ENCODE results near the gene HS3ST3A1. TPM values are rescaled to one million over a fixed set of nuclear protein-coding genes. Genes with fewer than 3 reads are reported as not detected.

Gene HS3ST3A1
- total RNA-seq, 1 donor from 2014 or later, result 9.7 TPM

- DNase-seq (ENCODE audit: low read depth), result peak; percentile 40
These were observed 61.2 kb downstream of the HS3ST3A1 start for GRCh38 chr17:13540546-13540945.

- DNase-seq (ENCODE audit: low read depth), result no peak
These were observed 62.3 kb downstream of the HS3ST3A1 start for GRCh38 chr17:13539421-13539820.

GRCh38 chr17:13538841-13539411, 62.8 kb downstream of the HS3ST3A1 start:
- DNase-seq (ENCODE audit: low read depth), result peak; percentile 43

- DNase-seq (ENCODE audit: low read depth), result no peak
These were observed 63.7 kb downstream of the HS3ST3A1 start for GRCh38 chr17:13537871-13538643.

GRCh38 chr17:13537167-13537731, 64.5 kb downstream of the HS3ST3A1 start:
- no peak for DNase-seq (ENCODE audit: low read depth)

- DNase-seq (ENCODE audit: low read depth), result no peak
These were observed 66.8 kb downstream of the HS3ST3A1 start for GRCh38 chr17:13534946-13535345.

- DNase-seq (ENCODE audit: low read depth), result no peak
These were observed 70.0 kb downstream of the HS3ST3A1 start for GRCh38 chr17:13531721-13532120.

- DNase-seq (ENCODE audit: low read depth), result no peak
These were observed 75.9 kb downstream of the HS3ST3A1 start for GRCh38 chr17:13525876-13526275.

GRCh38 chr17:13523164-13523563, 78.6 kb downstream of the HS3ST3A1 start:
- no peak for DNase-seq (ENCODE audit: low read depth)

- no peak for DNase-seq (ENCODE audit: low read depth)
These were observed 79.0 kb downstream of the HS3ST3A1 start for GRCh38 chr17:13522749-13523148.

GRCh38 chr17:13521784-13522183, 79.9 kb downstream of the HS3ST3A1 start:
- no peak for DNase-seq (ENCODE audit: low read depth)

GRCh38 chr17:13520899-13521572, 80.7 kb downstream of the HS3ST3A1 start:
- DNase-seq (ENCODE audit: low read depth), result peak; percentile 99

GRCh38 chr17:13518261-13519000, 83.3 kb downstream of the HS3ST3A1 start:
- DNase-seq (ENCODE audit: low read depth), result peak; percentile 93

GRCh38 chr17:13513039-13513405, 88.7 kb downstream of the HS3ST3A1 start:
- no peak for DNase-seq (ENCODE audit: low read depth)

GRCh38 chr17:13510062-13510461, 91.7 kb downstream of the HS3ST3A1 start:
- DNase-seq (ENCODE audit: low read depth), result no peak

- DNase-seq (ENCODE audit: low read depth), result no peak
These were observed 92.2 kb downstream of the HS3ST3A1 start for GRCh38 chr17:13509527-13509926.

GRCh38 chr17:13508896-13509295, 92.8 kb downstream of the HS3ST3A1 start:
- peak; percentile 21 for DNase-seq (ENCODE audit: low read depth)

GRCh38 chr17:13503526-13503925, 98.2 kb downstream of the HS3ST3A1 start:
- no peak for DNase-seq (ENCODE audit: low read depth)

- no peak for DNase-seq (ENCODE audit: low read depth)
These were observed 99.5 kb downstream of the HS3ST3A1 start for GRCh38 chr17:13502263-13502662.

- DNase-seq (ENCODE audit: low read depth), result no peak
These were observed 100.8 kb downstream of the HS3ST3A1 start for GRCh38 chr17:13500947-13501346.

GRCh38 chr17:13498184-13498583, 103.5 kb downstream of the HS3ST3A1 start:
- DNase-seq (ENCODE audit: low read depth), result no peak

Data from myocyte (in vitro differentiated cells).